ENCODE data around the gene SLC25A26.

- TF ChIP-seq CTCF (IDR thresholded peaks at IDR 0.05), result no peak
- no peak for TF ChIP-seq POLR2A (IDR thresholded peaks at IDR 0.05)
Observed at GRCh38 chr3:66386925-66387650, 166.3 kb downstream of the SLC25A26 start.
